Activated T-helper 1 cell treated with anti-CD3 and anti-CD28 coated beads, Interleukin-2, amount 50 U/mL, for 16 hours (primary cell): ENCODE results near the gene CASZ1.

Experiments used
- DNase-seq, 2 donors: peaks; one replicate each; pipeline ENCODE4 v3.0.0-alpha.2; 2020; ENCODE audit warnings: low read depth in 1 of 2, low spot score in 1 of 2

CASZ1 gene

DNA sequence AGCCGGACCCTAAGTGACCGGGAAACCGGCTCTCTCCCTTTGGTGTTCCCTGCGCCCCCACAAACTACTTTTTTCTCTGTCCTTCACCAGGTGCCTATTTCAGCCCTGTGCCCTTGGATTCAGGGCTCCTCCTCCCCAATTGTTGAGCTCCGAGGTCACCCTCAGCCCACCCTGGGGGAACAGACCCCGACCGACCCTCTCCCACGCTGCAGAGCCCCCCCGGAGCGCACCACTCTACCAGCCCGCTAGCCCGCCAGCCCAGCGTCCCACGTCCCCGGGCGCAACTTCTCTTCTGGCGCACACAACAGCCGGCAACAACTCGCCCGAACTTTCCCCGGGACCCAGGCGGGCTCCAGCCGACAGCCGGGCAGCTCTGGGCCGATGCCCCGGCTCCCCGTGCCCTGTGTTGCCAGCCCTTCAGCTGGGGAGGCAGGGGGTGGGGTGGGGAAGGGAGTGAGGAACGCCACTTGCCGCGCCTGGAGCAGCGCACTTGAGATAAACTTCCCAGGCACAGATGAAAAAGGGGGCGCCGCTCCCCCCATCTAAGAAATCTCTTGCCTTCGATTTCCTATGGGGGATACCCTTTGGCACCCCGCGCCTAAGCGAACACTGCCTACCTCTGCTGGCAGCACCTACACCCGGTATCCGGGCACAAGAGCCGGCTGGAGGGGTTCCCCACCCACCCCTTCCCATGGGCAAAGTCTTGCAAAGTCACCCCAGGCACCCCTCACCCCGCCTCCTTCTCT is 997 bp downstream of the CASZ1 start:
- DNase-seq = no peak

DNA sequence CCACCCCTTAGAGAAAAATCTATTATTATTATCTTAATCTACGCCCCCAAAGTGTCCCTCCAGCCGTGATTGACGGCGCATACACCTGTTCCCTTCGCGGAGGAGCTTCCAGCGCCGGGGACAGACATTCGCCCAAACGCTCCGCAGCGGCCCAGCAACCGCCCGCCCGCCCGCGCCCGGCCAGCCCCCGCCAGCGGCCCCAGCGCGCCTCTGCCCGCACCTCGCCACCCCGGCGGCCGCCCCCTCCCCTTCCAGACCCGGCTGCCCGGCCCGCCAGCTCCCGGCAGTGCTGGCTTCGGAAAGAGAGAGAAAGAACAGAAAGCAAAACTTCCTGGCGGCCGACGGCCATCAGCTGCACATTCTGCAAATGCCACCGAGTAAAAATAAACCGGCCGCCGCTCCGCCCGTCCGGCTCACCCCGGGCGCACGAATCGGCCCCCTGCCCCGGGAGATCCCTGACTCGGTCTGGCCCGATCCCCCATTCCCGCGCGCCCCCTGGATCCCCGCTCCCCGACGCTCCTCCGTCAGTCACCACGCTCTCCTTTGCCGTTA is 1.6 kb downstream of the CASZ1 start:
- no peak for DNase-seq

GRCh38 chr1:10793129-10793651 is 3.3 kb downstream of the CASZ1 start:
- DNase-seq = no peak

DNA sequence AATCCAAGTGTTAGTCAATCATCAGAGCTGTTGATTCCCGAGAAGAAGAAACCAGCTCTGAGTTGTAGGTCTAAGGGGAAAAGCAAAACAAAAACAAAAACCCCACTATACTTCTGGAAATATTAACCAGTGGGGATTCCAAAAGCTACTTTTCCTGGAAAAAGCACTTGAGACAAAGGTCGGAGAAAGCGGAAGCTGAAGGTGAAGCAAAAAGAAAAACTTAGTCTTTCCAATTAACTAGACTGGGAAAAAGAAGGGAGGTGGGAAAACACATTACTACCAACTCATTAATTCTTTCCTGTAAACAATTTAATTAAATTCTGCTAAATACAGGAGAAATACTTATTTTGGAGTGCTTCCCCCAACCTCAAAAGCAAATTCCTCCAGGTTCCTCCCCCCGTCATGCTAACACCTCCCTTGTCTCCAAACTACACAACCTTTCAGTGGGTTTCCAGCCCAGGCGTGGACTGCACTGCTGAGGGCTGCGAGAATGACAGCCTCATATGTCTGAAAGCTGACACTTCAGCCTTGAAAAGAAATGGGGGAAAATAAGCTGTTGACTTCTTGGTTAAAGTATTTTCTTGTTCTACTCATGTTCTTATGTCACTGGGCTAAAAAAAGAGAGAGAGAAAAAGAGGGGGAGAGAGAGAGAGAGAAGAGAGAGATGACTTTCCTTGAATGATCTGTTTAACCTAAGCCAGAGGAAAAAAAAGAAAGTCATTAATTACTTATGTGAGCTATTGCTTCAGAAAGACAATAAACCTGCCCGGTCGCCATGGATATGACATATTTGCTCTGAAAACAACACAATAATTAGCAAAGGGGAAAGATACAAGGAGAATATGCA is 5.1 kb downstream of the CASZ1 start:
- no peak for DNase-seq

DNA sequence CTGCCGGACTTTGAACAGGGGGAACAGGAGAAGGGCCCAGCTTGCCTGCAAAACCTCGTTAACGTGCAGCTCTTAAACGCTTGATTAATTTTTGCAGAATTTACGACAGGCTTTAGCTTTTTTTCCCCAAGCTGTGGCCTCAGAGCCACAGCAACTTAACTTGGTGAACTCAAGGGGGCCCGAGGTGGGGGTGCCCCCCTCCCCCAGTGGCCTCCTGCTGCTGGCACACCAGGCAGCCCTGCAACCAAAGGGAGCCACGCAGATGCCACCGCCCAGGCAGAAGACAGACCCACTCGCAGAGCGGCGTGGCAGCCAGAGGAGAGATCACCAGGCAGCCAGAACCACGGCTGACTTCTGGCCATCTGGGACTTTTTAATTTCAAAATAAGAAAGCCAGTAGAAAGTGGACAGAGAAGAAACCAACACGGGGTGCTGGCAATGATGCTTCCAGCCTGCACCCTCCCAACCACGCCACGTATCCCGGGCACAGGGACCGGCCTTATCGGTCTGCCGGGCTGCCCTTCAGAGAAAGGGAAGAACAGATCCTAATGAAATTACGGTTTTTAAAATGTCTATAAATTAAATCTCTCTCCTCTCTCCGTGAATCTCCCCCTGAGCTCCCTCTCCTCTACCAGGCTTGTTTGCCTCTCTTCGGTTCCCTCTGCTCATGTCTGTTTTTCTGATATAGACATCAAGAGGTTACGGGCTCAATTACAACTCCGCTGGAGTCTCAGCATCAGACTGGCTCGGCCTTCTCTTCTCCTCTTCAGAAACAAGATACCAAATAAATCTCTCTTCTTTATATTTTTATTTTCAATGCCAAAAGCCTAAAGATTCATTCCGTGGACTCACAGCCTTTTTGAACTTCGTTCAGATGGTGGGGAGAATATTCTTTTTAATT is 6.4 kb downstream of the CASZ1 start:
- DNase-seq = no peak

GRCh38 chr1:10789047-10789791 is 7.2 kb downstream of the CASZ1 start:
- no peak for DNase-seq

DNA sequence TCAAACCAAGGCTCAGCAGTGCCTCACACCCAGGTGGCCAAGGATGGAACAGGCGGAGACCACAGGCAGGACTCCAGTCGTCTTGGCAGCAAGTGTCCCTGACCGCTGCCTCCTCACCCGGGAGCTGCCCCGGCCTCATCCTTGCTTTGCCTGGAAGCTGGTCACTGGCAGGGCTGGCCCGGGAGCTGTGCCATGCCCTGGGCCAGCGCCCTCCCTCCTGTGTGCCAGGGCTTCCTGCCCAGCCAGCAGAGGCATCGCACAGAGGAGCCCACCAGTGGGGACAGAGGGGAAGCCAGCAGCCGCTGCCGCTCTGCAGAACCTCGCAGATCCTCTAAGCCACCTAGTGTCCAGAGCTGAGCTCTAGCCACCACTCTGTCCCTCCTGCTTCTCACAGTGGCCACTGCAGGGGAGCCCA is 7.8 kb downstream of the CASZ1 start:
- DNase-seq = no peak

GRCh38 chr1:10787286-10787685 is 9.2 kb downstream of the CASZ1 start:
- DNase-seq = no peak

DNA sequence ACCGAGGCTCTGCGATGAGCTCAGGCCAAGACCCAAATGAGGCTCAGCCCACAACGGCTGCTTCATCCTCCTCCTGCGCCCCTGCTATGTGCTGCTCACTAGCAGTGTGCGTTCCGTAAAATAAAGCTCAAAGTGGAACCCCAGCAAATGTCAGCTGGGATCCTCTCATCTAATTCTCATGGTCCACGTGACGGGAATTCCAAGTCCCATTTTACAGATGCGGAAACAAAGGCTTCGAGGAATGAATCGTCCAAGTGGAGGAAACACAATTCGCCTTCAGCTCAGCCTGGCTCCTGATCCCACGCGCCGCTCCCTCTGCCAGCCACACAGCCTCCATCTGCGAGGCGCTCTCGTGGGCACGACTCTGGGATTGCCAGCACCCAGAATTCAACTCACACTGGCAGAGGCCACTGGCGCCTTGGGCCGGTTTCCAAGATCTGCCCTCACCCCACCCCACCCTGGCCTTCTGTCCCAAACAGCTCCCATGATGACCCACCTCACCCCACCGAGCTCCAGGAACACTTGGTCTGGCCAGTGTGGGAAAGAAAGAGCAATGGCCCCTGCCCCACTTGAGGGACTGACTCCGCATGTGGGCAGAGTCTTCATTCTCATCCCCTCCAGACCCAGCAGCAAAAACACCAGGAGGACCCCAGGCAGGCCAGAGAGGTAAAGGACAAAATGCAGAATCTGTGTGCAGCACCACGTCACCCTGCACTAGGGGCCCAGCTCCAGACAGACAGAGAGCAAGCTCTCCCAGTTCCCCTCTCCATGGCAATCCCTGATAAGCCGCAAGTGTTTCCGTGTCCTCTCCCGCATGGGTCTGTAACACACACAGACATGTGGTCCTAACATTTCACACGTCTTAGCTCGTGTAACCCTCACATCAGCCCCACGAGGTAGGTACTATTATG is 10.5 kb downstream of the CASZ1 start:
- no peak for DNase-seq

DNA sequence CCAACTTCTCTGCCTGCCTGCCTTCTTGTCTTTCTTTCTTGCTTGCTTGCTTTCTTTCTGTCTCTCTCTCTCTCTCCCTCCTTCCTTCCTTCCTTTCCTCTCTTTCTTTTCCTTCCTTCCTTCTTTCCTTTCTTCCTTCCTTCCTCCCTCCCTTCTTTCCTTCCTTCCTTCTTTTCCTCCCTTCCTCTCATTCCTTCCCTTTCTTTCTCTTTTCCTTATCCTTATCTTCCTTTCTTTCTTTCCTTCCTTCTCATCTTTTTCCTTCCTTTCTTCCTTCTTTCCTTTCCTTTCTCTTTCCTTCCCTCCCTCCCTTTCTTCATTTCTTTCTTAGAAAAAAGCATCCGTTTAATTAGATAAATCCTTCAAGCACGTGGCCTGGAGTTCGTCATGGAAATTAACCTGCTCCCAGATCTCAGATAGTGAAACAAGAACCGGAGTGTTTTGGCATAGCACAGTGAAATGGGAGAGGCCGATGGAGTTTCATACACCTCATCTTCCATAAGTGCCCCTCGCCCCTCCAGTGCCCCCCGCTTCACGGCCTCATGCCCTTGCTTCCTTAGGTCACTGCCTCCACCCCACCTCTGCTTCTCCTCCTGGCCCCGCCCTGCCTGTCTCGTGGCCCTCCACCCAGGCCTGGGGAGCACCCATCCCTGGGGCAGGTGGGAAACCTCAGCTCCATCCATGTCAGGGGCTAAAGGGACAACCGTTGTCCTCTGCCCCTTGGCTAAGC is 11.3 kb downstream of the CASZ1 start:
- no peak for DNase-seq

DNA sequence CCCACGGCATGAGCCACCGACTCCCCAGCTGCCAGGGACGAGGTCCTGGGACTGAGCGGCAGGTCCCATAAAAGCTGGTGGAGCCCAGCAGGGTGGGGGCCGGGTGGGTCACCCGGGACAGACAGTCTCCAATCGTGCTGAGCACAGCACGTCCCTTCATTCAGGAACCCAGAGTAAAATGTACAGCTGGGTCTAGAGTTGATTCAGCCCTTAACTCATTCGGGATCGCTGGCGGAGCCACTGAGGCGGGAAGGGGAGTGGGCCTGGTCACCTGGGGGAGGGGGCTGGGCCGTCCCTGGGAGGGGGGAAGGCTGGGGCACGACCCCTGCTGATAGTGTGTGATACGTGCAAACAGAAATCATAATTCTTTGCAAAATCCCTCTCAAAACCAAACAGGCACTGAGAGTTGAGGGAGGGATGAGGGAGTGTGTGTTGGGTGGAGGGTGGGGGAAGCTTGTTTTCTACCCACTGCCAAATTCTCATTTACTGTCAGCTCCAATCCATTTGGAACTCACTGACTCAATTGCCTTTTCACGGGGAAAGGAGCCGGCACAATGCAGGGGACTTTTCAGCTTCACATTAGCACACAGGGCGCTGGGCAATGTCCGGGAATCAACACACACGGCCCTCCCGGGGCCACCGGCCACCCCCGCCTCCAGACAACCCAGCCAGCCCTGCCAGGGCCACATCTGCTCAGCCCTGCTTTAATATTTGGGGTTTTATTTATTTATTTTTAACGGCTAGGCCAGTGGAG is 13.8 kb downstream of the CASZ1 start:
- no peak for DNase-seq

GRCh38 chr1:10781137-10781536 is 15.3 kb downstream of the CASZ1 start:
- DNase-seq = no peak

- DNase-seq = no peak
Observed at GRCh38 chr1:10779841-10780240, 16.6 kb downstream of the CASZ1 start.

- no peak for DNase-seq
Observed at GRCh38 chr1:10779201-10779600, 17.2 kb downstream of the CASZ1 start.

GRCh38 chr1:10778640-10779039 is 17.8 kb downstream of the CASZ1 start:
- no peak for DNase-seq

DNA sequence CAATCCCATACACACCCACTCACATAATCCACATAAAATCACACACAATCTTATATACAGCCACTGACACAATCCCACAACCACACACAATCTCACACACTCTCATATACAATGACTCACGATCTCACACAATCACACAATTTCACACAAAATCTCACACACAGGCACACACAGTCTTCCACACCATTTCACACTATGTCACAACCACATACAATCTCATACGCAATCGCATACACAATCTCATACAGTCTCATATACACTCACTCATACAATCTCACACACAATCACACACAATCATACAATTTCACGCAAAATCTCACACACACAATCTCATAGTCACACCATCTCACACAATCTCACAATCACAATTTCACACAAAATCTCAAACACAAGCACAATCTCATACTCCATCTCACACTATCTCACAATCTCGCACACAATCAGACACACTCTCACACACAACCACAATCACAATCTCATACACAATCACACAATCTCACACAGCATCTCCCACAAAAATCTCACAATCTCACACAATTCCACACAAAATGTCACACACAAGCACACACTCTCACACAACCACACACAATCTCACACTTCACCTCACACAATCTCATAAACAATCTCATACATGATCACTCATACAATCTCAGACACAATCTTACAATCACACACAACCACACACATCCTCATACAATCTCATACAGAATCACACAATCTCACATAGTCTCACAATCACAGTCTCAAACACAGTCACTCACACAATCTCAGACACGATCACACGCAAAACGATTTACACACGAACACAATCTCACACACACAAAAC is 18.5 kb downstream of the CASZ1 start:
- no peak for DNase-seq
